Hepatic stellate cell (primary cell): ENCODE data around the gene SIPA1L2.

Experiments used
- DNase-seq: peaks from one replicate; pipeline ENCODE4 v3.0.0; 2011; ENCODE audit warnings: low spot score

The SIPA1L2 gene, protein sequence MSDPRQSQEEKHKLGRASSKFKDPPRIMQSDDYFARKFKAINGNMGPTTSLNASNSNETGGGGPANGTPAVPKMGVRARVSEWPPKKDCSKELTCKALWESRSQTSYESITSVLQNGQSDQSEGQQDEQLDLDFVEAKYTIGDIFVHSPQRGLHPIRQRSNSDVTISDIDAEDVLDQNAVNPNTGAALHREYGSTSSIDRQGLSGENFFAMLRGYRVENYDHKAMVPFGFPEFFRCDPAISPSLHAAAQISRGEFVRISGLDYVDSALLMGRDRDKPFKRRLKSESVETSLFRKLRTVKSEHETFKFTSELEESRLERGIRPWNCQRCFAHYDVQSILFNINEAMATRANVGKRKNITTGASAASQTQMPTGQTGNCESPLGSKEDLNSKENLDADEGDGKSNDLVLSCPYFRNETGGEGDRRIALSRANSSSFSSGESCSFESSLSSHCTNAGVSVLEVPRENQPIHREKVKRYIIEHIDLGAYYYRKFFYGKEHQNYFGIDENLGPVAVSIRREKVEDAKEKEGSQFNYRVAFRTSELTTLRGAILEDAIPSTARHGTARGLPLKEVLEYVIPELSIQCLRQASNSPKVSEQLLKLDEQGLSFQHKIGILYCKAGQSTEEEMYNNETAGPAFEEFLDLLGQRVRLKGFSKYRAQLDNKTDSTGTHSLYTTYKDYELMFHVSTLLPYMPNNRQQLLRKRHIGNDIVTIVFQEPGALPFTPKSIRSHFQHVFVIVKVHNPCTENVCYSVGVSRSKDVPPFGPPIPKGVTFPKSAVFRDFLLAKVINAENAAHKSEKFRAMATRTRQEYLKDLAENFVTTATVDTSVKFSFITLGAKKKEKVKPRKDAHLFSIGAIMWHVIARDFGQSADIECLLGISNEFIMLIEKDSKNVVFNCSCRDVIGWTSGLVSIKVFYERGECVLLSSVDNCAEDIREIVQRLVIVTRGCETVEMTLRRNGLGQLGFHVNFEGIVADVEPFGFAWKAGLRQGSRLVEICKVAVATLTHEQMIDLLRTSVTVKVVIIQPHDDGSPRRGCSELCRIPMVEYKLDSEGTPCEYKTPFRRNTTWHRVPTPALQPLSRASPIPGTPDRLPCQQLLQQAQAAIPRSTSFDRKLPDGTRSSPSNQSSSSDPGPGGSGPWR (N-terminal part only)

DNA sequence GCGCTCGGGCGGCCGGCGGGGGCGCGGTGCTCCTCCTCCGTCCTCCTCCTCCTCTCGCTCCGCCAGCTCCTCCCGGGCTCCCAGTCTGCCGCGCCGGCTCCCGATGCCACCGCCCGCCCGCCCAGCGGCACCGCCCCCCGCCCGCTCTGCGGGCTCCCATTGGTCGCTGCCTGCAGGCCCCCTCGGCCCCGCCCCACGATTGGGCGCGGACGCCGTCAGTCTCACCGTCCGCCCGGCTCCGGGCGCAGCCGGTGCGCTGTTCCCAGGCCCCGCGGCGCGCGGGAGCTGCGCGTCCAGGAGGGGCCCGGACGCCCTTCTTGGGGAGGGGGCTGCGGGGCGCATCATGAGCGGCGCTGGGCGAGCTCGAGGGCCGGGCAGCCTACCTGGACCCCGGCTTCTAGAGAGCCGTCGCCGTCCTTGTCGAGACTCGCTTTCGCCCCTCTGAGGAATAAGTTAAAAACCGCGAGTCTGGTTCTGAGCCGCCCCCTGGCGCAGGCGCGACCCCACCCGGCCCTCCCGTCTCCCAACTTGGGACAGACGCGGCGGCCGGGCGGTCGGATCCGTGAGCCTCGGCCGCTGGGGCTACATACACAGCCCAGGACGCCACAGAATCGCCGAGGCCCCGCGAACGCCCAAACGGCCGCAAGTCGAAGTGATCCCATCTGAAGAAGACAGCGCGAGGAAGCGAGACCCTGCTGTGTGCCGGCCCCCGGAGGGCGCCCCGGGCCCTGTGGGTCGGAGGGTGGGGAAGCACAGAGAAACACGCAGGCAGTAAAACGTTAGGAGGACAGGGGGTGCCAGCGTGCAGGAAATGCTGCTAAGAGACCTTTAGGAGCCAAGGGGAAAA is at the start of gene SIPA1L2:
SIPA1L2 (minus strand) TSS at position 87 of the 847 bp plus-strand sequence. CDS start 114,794 bp downstream, outside the sequence.
- peak; percentile 100 for DNase-seq

DNA sequence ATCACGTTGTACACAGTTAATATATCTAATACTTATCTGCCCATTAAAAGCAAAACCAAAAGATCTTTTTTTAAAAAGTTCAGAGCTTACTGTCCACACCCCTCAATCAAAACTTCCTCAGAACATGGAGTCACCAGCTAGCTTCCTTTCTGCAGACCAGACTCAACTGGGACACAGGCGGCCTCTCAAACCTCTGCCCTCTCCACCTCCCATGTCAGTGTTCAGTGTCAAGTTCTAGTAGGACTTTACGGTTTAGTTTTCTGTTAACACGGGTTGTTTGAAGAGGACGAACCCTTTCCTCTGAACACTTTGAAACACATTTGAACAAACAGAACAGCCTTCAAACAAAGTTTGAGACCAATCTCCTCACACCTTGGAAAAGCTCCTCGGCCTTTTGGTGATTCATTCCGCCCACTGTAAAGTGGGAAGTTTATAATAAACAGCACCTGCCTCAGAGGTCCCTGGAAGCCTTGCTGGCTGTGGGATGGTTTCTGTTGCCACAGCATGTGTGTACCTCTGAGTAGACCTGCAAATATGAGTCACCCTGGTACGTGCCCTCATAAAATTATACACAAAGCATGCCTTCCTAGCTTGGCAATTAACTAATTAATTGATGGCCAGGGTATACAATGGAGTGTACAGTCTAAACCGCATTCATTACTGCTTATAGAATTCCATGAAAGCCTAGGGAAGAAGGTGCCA is 48.4 kb upstream of the SIPA1L2 start:
- DNase-seq = no peak

DNA sequence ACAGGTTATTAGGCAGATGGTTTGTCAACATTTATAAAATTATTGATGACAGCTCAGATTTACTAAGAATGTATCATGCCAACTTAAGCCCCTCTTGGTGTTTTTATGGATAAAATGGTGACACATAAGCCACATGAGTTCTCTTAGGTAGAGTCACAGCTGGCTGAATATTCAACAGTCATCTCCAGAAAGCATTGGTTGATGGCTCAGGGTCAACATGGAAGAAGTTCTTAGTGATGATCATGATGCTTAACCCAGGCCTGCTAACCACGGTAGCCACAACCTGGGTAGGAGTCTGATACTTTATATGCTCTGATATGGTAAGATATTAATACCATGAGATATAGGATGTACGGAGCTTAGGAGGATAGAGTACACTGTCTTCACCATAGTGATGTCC is 46.4 kb upstream of the SIPA1L2 start:
- DNase-seq = no peak

DNA sequence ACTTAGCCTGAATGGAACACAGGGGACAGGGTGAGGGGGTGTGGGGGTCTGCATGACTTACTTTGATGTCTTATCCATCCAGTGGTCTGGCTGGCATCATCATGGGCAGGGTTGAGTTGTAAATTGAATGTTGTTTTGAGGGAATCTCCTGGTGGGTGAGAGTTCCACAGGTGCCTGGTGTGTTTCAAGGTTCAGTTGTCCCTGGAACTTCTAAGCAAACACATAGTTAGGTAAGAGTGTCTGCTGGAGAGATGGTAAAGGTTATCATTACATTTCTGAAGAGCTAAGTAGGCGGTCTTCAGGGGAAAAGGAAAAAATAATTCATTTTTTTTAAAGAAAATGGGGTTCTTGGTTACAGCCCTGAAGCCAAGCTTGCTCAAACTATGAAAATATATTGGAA is 46.0 kb upstream of the SIPA1L2 start:
- DNase-seq = no peak

DNA sequence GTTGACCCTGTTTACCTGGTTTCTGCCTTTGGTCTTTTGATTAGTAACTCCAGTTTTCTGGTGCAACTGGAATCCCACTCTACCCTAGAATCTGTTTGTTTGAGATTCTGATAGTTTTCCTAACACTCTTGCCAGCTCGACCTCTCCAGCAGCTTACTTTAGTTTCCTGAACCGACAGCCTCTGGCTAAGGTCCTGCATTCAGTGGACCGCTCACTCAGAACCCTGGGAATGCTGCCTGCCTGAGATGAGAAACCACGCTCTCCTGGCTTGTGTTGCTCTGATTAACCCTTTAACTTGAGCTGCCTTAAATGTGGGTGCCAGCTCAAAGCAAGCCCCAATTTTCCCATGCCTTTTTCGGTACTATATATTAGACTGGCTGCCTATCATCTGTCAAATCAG is 45.3 kb upstream of the SIPA1L2 start:
- no peak for DNase-seq

DNA sequence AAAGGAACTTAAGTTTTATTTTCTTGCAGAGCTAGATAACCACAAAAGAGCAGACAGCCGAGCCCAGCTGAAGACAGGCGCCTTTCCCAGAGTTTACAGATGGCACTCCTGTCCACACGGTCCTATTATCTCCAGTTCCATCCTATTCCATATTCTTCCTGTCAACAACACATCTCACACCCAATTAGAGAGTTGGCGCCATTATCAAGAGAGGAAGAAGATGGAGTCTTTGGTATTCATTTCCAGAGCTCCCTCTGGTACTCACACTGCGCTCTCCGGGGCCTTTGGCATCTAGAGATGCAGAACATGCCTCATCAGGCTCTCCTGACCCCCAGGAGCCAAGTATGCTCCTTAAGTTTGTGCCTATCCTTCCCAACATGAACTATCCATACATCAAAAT is 43.3 kb upstream of the SIPA1L2 start:
- no peak for DNase-seq

DNA sequence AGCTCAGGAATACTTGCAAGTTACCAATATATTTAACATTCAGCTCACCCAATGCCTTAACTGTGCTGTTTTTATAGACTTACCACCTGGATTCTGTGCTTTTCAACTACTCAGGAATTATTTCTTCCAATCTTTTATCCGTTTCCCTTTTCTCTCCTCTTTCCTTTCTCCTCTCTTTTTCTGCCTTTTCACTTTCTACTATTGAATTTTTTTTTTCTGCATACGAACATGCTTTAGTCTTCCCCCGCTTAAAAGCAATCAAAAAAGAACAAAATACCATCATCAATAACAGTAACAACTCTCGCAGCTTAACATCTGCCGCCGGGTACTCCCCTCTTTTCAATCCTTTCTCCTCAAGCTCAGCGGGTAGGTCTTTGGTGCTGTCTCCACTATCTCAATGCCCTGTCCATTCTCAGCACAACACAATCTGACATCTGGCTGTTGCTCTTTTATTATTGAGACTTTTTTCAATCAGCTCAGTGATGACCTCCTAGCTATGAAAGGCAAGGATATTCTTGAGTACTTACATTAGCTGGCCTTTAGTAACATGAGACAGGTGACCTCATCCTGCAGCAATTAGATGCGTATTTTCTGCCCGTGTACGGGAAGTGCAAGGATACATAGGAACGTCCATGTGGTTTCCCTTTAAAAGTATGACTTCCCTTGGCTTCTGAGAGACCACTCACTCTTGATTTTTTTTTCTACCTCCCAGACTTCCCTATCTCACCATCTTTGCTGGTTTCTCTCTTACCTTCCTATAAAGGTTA is 40.2 kb upstream of the SIPA1L2 start:
- DNase-seq = no peak

DNA sequence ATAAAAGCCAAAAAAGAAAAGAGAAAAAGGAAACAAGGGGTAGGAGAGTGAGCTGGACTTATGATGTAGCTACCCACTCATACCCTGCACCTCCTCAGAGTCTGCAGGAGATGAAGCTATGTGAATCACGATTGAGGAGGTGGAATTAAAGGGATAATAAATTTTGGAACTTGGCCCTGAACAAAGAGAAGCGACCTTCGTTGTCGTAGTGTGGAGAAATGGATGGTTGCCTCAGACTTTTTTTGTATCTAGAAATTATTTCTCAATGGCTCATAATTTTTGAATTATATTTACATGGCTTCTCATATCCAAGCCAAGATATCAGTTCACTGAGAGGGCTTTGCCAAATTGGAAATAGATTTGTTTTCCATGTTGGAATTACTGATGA is 37.8 kb upstream of the SIPA1L2 start:
- no peak for DNase-seq

DNA sequence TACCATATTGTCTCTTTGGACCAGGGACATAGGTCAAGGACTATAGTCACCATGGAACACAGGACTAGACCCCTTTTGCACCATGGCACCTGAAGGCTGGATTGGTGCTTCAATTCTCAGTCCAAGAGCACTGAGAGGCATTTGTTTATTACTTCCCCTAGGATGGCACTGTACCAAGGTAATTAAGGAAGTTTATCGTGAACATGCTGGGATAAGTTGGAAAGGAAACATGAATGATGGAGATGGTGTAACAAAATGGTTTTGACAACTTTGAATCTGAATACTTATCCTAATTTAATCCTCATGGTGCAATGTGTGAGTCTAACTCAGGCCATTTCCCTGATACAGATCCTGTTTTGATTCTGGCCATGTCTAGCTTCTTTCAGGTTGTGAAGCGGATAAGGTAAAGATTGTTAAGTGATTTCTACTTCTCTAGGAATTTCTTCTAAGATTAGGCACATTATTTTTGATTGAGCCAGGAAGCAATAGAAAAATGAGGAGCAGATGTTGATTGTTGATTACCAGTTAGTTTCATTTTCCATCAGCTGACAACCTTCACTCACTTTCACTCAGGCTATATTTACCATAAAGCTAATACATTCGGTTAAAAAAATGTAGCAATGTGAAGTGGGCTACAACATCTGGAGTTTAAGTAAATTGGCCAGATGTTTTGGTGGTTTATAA is 37.3 kb upstream of the SIPA1L2 start:
- no peak for DNase-seq

DNA sequence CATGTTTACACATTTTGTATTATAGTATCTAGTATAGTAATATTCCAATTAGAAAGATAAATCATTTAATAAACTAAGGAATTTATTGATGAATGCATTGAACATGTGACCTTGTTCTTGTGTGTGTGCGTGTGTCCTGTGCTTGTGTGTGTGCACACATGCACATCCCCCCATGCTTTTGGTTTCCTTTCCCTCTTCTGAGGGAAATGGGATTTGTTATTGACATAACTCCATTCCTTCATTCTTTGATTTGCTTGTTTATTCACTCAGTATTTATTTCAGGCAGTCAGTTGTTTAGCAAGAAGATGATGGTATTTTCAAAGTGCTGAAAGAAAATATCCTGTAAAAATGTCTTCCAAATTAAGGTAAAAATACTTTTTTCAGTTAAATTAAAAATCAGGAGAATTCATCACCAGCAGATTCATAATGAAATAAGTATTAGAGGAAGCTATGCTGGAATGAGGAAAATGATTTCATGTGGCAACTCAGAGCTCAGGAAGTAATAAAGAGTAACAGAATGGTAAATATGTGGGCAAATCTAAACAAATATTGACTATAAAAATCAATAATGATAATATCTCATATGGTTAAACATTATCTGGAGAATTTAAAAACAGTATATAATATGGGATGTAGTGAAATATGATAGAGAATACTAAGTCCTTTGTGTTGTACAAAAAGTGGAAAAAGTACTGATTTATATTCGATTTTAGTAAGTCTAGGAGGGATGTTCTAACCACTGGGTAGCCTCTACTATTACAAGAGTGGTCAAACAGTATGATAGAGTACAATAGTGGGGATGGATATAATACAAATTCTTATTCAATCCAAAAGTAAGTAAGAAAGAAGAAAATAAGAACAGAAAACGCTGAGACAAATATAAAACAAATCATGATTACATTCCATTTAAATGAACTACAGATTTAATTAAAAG is 35.2 kb upstream of the SIPA1L2 start:
- DNase-seq = no peak

DNA sequence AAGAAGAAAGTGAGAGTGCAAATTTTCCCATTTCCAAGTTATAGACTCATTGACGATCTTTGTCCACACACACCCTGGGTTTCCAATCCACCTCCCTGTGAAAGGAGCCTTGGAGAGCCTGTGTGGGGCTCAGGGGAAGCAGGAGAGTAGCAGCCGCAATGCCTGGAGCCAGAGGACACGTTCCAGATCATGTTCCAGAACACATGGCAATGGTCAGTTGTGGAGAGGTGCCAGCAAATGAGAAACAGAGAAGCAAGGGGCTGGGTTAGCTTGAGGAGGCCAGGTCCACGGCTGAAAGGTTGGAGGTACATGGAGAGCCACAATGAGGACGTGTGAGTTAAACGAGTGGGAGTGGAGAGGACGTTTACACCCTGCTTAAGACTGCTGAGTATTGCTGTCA is 33.0 kb upstream of the SIPA1L2 start:
- DNase-seq = no peak

DNA sequence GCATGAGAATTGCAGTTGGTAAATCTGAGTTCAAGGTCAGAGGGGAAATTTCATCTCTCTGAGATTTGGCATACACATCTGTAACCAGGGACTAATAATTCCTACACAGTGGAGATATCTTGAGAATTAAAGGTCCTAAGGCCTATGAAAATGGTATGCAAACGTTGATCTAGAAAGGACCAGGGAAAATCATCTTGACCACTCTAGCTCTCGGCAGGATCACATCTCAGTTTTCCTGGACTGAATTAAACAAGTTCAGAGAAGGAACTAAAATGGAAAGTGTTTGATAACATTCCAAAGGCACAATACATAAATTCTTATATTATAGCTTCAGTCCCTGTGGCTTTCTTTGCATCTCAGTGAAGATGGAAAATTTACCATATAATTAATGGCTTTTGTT is 28.5 kb upstream of the SIPA1L2 start:
- DNase-seq = no peak

DNA sequence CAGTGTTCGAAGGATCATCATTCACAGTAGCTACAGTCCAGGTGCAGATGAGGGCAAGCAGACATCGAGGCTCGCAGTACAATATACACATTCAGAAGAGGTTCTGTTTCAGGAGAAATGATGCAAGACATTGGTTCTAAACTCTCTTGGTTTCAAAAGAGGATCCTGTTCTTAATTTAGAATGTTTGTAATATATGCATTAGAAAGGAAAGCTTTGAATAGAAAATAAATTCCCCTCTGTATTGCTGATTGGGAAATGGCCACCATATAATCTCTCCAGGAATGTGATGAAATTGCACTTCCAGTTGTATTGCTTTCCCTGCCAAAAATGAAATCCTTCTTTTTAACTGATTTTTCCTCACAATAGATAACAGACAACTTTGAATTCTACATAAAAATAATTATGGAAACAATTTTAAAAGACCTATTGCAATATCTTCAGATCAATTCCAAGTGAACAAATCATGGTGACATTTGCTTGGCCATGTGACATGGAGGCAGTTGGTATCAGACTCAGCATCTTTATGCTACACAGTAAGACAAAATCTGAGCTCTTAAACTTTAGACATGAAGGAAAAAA is 27.6 kb upstream of the SIPA1L2 start:
- DNase-seq = no peak

DNA sequence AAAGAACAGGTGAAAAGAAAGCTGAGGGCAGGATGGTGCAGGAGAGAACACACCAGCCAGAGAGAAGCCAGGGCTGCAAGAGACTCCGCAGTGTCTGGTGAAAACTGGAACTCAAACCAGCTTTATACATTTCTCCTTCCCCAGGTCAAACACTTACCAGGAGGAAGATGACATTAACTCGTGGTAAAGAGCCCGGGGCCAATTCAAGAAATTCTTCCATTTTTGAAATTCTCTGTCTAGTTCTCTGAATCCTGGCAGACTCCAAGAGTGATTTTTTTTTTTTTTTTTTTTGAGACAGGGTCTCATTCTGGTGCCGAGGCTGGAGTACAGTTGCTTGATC is 25.8 kb upstream of the SIPA1L2 start:
- no peak for DNase-seq

DNA sequence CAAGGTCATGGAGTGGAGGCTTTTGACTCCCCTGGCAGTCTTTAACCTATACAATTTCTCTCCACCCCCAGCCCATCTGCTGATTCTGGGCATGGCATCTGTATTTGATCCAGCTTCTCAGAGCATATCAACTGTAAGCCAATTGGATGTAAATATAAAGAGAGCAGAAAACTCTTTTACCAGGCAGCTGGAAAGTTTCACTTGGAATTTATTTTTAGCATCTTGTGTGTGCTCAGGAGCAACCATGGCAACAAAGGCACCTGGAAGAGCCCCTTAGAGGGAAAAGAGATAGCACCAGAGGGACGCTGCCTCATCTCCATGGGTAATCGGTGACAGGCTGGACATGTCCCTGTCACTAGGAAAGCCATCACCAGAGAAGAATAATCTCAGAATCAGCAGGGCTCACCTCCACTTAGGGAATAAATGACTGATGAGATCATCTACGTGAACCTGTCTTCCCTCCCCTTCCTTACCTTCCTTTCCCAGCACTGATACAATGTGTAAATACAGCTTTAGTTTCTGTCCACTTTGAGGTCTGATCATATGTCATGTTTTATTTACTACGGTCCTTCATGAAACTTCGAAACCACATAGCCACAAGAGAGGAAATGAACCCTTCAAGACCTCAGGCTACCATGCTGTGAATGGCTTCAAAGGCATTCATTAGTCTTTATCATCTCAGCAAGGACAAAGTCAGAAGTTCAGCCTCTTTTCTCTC is 25.3 kb upstream of the SIPA1L2 start:
- no peak for DNase-seq

DNA sequence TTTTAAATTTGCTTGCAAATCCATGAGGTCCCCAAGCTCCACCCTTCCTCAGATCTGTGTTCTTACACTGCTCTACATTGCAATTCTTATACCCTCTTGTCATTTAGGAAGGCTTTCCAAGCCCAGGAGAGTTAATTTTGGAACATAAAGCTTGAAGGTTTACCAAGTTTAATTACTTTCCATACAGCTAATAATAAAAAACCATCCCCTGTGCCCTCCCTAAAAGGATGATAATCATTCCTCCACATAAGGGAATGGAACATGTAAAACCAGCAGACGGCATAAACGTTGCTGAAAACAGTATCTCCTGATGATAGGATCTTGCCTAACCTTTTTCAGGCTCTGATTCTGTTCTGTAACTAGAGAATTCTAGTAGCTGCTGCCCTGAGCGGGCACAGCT is 23.9 kb upstream of the SIPA1L2 start:
- DNase-seq = no peak

DNA sequence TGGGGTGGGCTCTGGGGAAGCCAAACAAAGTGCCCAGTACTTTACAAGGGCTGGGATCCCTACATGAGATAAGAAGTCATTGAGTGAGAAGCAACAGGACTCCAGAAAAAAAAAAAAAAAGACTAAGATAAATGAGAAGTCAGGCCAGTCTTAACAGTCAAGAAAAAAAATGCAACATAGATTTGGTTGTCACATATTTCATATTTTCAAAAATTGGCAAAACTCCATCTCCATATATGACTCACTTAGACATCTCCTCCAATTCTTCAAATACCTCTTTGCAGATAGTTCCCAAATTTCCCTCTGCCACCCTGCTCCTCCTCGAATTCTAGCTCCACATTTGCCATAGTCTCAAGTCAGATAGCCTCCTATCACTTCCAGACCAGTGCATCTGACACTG is 20.9 kb upstream of the SIPA1L2 start:
- DNase-seq = no peak

DNA sequence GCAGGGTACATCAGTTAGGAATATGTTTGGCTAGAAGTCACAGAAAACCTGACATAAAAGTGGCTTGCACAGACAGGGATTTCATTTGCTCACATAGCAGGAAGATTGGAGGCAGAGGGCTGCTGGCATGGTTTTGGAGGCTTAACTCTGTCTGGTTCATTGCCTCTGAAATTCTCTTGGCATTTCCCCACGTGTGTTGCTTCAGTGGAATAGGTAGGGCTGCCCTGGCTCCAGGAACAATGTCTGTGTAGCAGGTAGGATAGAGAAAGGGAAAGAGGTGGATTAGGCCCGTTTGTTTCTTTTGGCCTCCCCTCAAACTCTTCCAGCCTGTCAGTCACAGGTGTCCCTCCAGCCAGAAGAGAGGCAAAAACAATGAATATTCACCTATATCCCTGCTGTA is 20.5 kb upstream of the SIPA1L2 start:
- no peak for DNase-seq
